CD4-positive, CD25-positive, alpha-beta regulatory T cell (primary cell): ENCODE results near the gene SUCLG2. TPM values are rescaled to one million over a fixed set of nuclear protein-coding genes. Genes with fewer than 3 reads are reported as not detected.

Experiments
- ATAC-seq, 2 donors: fragments of 150-1000 bp; cut with Tn5 transposase; one replicate each; pipeline ENCODE4 v1.10.0; 2021; ENCODE audit warnings: low read depth in 2 of 2, moderate number of reproducible peaks in 2 of 2, moderate library complexity in 1 of 2
- DNase-seq, 3 donors: peaks; one replicate each; pipeline versions ENCODE4 v3.0.0 to v3.0.0-alpha.2; 2012 to 2022; ENCODE audit warnings: mixed read lengths in 1 of 3
- H3K27ac ChIP-seq: one replicate; pipeline ENCODE4 v1.7.0; 2013; ENCODE audit warnings: mild to moderate bottlenecking, low read length; ENCODE audit not compliant: insufficient read depth, poor library complexity, severe bottlenecking
- H3K27me3 ChIP-seq: one replicate; pipeline ENCODE4 v1.7.0; 2013; ENCODE audit warnings: low read length; ENCODE audit not compliant: control insufficient read depth, insufficient read depth
- H3K36me3 ChIP-seq: one replicate; pipeline ENCODE4 v1.7.0; 2013; ENCODE audit warnings: mild to moderate bottlenecking, low read length, moderate library complexity; ENCODE audit not compliant: control insufficient read depth, insufficient read depth
- H3K4me1 ChIP-seq: 2 replicates; pipeline ENCODE4 v1.7.0; 2013; ENCODE audit warnings: mild to moderate bottlenecking, low read length; ENCODE audit not compliant: insufficient read depth, control insufficient read depth, poor library complexity, severe bottlenecking
- H3K4me3 ChIP-seq: one replicate; pipeline ENCODE4 v1.7.0; 2013; ENCODE audit warnings: low read depth, mild to moderate bottlenecking, low read length, moderate library complexity
- H3K9me3 ChIP-seq, 2 experiments: 1 replicate in 1 of 2; 2 replicates in 1 of 2; pipeline ENCODE4 v1.7.0; 2013; ENCODE audit warnings: low read length in 2 of 2, mild to moderate bottlenecking in 1 of 2, moderate library complexity in 1 of 2; ENCODE audit not compliant: control insufficient read depth in 2 of 2
- H3K27ac Mint-ChIP-seq, 3 donors: one replicate each; pipeline ENCODE4 v1.8.0; 2020 to 2022; ENCODE audit warnings: mild to moderate bottlenecking in 3 of 3, mixed read lengths in 3 of 3, moderate library complexity in 2 of 3
- H3K27me3 Mint-ChIP-seq: one replicate; pipeline ENCODE4 v1.8.0; 2022; ENCODE audit warnings: mild to moderate bottlenecking, mixed read lengths
- H3K36me3 Mint-ChIP-seq: one replicate; pipeline ENCODE4 v1.8.0; 2020; ENCODE audit warnings: mixed read lengths
- H3K4me1 Mint-ChIP-seq, 4 donors: one replicate each; pipeline ENCODE4 v1.8.0; 2020 to 2022; ENCODE audit warnings: mixed read lengths in 4 of 4, mild to moderate bottlenecking in 1 of 4
- H3K4me3 Mint-ChIP-seq, 4 donors: one replicate each; pipeline ENCODE4 v1.8.0; 2020 to 2022; ENCODE audit warnings: mild to moderate bottlenecking in 4 of 4, mixed read lengths in 4 of 4, moderate library complexity in 3 of 4
- H3K9me3 Mint-ChIP-seq, 7 donors: one replicate each; pipeline ENCODE4 v1.8.0; 2020 to 2022; ENCODE audit warnings: mixed read lengths in 7 of 7, mild to moderate bottlenecking in 3 of 7, moderate library complexity in 2 of 7
- polyA plus RNA-seq, 4 donors: library from polyadenylated mRNA; unstranded; fragments of 300-500 nt; fragmentation: Illumina TruSeq; gene quantifications; one replicate each; pipeline ENCODE4 v1.2.3, GENCODE V29; 2021
- total RNA-seq: library from RNA; stranded (reverse); gene quantifications from one replicate; pipeline ENCODE4 v1.2.3, GENCODE V29; 2022

Gene SUCLG2
- total and polyA plus RNA-seq, 5 donors from 2014 or later: 53.6 to 75.0 (median 67.6) TPM

- Mint-ChIP-seq H3K9me3 (no peaks in the 10 kb centered on the region), H3K27me3 (no peaks in the 10 kb centered on the region), H3K4me1 (peaks cover 10 to 23% (median 18%) of the 10 kb centered on the region in 4 donors), H3K4me3 (no peak overlapping the region), H3K36me3 (peaks cover 56% of the 10 kb centered on the region), H3K27ac (no peak overlapping the region)
- ATAC-seq (no peak), DNase-seq (no peak)
- Histone ChIP-seq H3K4me1 (no peaks in the 10 kb centered on the region), H3K36me3 (peaks cover 25% of the 10 kb centered on the region), H3K27ac (no peak overlapping the region), H3K9me3 (no peaks in the 10 kb centered on the region), H3K27me3 (no peaks in the 10 kb centered on the region), H3K4me3 (no peak overlapping the region)
Observed at GRCh38 chr3:67470207-67470606, 184.2 kb downstream of the SUCLG2 start.

GRCh38 chr3:67468511-67468910, 185.9 kb downstream of the SUCLG2 start:
- Mint-ChIP-seq H3K9me3 (no peaks in the 10 kb centered on the region), H3K36me3 (peaks cover 46% of the 10 kb centered on the region), H3K27me3 (no peaks in the 10 kb centered on the region), H3K4me1 (peaks cover 9 to 28% (median 19%) of the 10 kb centered on the region in 4 donors), H3K27ac (no peak overlapping the region), H3K4me3 (no peak overlapping the region)
- Histone ChIP-seq H3K27ac (no peak overlapping the region), H3K4me3 (no peak overlapping the region), H3K9me3 (no peaks in the 10 kb centered on the region), H3K4me1 (no peaks in the 10 kb centered on the region), H3K36me3 (peaks cover 26% of the 10 kb centered on the region), H3K27me3 (no peaks in the 10 kb centered on the region)
- ATAC-seq (no peak), DNase-seq (no peak)

- DNase-seq (no peak), ATAC-seq (no peak)
- H3K36me3 ChIP-seq: peaks cover 19% of the 10 kb centered on the region
- H3K27me3 ChIP-seq: no peaks in the 10 kb centered on the region
- Mint-ChIP-seq H3K36me3 (peaks cover 45% of the 10 kb centered on the region), H3K9me3 (no peaks in the 10 kb centered on the region), H3K27ac (peak overlapping the region in 1 of 3 donors; percentile 44), H3K27me3 (no peaks in the 10 kb centered on the region), H3K4me3 (no peak overlapping the region), H3K4me1 (peaks cover 1 to 29% (median 17%) of the 10 kb centered on the region in 4 donors)
- H3K9me3 ChIP-seq: no peaks in the 10 kb centered on the region
- H3K4me1 ChIP-seq: no peaks in the 10 kb centered on the region
- H3K4me3 ChIP-seq: no peak overlapping the region
- H3K27ac ChIP-seq: no peak overlapping the region
Observed at GRCh38 chr3:67463656-67464055, 190.8 kb downstream of the SUCLG2 start.

- Histone ChIP-seq H3K4me3 (no peak overlapping the region), H3K27ac (no peak overlapping the region), H3K36me3 (peaks cover 13% of the 10 kb centered on the region), H3K27me3 (no peaks in the 10 kb centered on the region), H3K9me3 (no peaks in the 10 kb centered on the region), H3K4me1 (no peaks in the 10 kb centered on the region)
- DNase-seq: no peak
- Mint-ChIP-seq H3K27ac (peak overlapping the region in 1 of 3 donors; percentile 83), H3K9me3 (no peaks in the 10 kb centered on the region), H3K36me3 (peaks cover 37% of the 10 kb centered on the region), H3K4me1 (peaks cover 0 to 28% (median 21%) of the 10 kb centered on the region in 4 donors), H3K4me3 (no peak overlapping the region), H3K27me3 (no peaks in the 10 kb centered on the region)
- no peak for ATAC-seq
Observed at GRCh38 chr3:67462187-67462586, 192.2 kb downstream of the SUCLG2 start.

GRCh38 chr3:67461667-67462142, 192.7 kb downstream of the SUCLG2 start:
- Histone ChIP-seq H3K4me3 (no peak overlapping the region), H3K27me3 (no peaks in the 10 kb centered on the region), H3K36me3 (peaks cover 10% of the 10 kb centered on the region), H3K27ac (no peak overlapping the region), H3K4me1 (no peaks in the 10 kb centered on the region), H3K9me3 (no peaks in the 10 kb centered on the region)
- peaks cover 33% of the 10 kb centered on the region for H3K36me3 Mint-ChIP-seq
- DNase-seq: no peak
- H3K4me1 Mint-ChIP-seq: peaks cover 0 to 27% (median 23%) of the 10 kb centered on the region in 4 donors
- no peak for ATAC-seq
- H3K27me3 Mint-ChIP-seq: no peaks in the 10 kb centered on the region
- no peaks in the 10 kb centered on the region for H3K9me3 Mint-ChIP-seq
- peak overlapping the region in 1 of 3 donors; percentile 85 for H3K27ac Mint-ChIP-seq
- no peak overlapping the region for H3K4me3 Mint-ChIP-seq

- Histone ChIP-seq H3K9me3 (no peaks in the 10 kb centered on the region), H3K27me3 (no peaks in the 10 kb centered on the region), H3K4me3 (no peak overlapping the region), H3K36me3 (peaks cover 7% of the 10 kb centered on the region), H3K27ac (no peak overlapping the region), H3K4me1 (no peaks in the 10 kb centered on the region)
- DNase-seq: no peak
- Mint-ChIP-seq H3K4me3 (no peak overlapping the region), H3K36me3 (peaks cover 38% of the 10 kb centered on the region), H3K27ac (peak overlapping the region in 1 of 3 donors; percentile 50), H3K27me3 (no peaks in the 10 kb centered on the region), H3K9me3 (no peaks in the 10 kb centered on the region), H3K4me1 (peaks cover 0 to 27% (median 24%) of the 10 kb centered on the region in 4 donors)
- no peak for ATAC-seq
Observed at GRCh38 chr3:67460841-67461510, 193.4 kb downstream of the SUCLG2 start.

- Histone ChIP-seq H3K9me3 (no peaks in the 10 kb centered on the region), H3K4me1 (no peaks in the 10 kb centered on the region), H3K36me3 (peaks cover 7% of the 10 kb centered on the region), H3K4me3 (no peak overlapping the region), H3K27me3 (no peaks in the 10 kb centered on the region), H3K27ac (no peak overlapping the region)
- Mint-ChIP-seq H3K9me3 (no peaks in the 10 kb centered on the region), H3K36me3 (peaks cover 40% of the 10 kb centered on the region), H3K4me1 (peaks cover 0 to 24% (median 20%) of the 10 kb centered on the region in 4 donors), H3K27me3 (no peaks in the 10 kb centered on the region), H3K27ac (no peak overlapping the region), H3K4me3 (no peak overlapping the region)
- no peak for ATAC-seq
- DNase-seq: no peak
Observed at GRCh38 chr3:67459796-67460195, 194.6 kb downstream of the SUCLG2 start.
